ENCODE data around the gene TARBP1.
A peak's percentile ranks its signal among the peaks of the same experiment; 100 is the strongest.
"Not testable (repeated sequence)": the region's sequence is repeated elsewhere in the genome, so short reads cannot be mapped to it uniquely, and the experiment has no call there.

TARBP1 gene, protein sequence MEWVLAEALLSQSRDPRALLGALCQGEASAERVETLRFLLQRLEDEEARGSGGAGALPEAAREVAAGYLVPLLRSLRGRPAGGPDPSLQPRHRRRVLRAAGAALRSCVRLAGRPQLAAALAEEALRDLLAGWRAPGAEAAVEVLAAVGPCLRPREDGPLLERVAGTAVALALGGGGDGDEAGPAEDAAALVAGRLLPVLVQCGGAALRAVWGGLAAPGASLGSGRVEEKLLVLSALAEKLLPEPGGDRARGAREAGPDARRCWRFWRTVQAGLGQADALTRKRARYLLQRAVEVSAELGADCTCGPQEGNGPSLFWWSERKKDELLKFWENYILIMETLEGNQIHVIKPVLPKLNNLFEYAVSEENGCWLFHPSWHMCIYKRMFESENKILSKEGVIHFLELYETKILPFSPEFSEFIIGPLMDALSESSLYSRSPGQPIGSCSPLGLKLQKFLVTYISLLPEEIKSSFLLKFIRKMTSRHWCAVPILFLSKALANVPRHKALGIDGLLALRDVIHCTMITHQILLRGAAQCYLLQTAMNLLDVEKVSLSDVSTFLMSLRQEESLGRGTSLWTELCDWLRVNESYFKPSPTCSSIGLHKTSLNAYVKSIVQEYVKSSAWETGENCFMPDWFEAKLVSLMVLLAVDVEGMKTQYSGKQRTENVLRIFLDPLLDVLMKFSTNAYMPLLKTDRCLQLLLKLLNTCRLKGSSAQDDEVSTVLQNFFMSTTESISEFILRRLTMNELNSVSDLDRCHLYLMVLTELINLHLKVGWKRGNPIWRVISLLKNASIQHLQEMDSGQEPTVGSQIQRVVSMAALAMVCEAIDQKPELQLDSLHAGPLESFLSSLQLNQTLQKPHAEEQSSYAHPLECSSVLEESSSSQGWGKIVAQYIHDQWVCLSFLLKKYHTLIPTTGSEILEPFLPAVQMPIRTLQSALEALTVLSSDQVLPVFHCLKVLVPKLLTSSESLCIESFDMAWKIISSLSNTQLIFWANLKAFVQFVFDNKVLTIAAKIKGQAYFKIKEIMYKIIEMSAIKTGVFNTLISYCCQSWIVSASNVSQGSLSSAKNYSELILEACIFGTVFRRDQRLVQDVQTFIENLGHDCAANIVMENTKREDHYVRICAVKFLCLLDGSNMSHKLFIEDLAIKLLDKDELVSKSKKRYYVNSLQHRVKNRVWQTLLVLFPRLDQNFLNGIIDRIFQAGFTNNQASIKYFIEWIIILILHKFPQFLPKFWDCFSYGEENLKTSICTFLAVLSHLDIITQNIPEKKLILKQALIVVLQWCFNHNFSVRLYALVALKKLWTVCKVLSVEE (N-terminal part only)

DNA sequence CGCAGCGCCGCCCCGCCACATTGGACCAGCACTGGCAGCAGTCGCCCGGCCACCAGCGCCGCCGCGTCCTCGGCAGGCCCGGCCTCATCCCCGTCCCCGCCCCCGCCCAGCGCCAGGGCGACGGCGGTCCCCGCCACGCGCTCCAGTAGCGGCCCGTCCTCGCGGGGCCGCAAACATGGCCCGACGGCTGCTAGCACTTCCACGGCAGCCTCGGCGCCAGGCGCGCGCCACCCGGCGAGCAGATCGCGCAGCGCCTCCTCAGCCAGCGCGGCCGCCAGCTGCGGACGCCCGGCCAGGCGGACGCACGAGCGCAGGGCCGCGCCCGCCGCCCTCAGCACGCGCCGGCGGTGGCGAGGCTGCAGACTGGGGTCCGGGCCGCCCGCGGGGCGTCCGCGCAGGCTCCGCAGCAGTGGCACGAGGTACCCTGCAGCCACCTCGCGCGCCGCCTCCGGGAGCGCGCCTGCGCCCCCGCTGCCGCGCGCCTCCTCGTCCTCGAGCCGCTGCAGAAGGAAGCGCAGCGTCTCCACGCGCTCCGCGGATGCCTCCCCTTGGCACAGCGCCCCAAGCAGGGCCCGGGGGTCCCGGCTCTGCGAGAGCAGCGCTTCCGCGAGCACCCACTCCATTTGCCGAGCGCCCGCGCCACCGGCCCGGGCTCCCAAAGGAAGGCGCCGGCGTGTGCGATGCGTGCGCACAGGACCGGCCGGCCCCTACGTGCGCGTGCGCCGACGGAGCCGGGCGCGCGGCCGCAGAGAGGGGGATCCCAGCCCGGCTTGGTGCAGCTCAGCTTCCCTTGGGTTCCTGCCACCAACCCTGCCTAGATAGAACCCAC, at the start of gene TARBP1:
TARBP1 (minus strand) TSS at position 699 of the 829 bp plus-strand sequence; CDS start at position 623, 76 bp downstream.
- no peaks in the 10 kb centered on the region for H3K9me3 ChIP-seq (ENCODE audit: control insufficient read depth, low read length)
- H3K4me3 ChIP-seq (ENCODE audit: low read length): peak within 1 kb of the TSS; percentile 52
- no peaks in the 10 kb centered on the region for H3K36me3 ChIP-seq (ENCODE audit: control insufficient read depth, insufficient read depth, low read length)
- H3K4me1 ChIP-seq (ENCODE audit: control insufficient read depth, insufficient read depth, low read length): peaks cover 14% of the 10 kb centered on the region
- no peaks in the 10 kb centered on the region for H3K27me3 ChIP-seq (ENCODE audit: control insufficient read depth, insufficient read depth, low read length)
- H3K9ac ChIP-seq (ENCODE audit: low read length): peak within 1 kb of the TSS; percentile 81

DNA sequence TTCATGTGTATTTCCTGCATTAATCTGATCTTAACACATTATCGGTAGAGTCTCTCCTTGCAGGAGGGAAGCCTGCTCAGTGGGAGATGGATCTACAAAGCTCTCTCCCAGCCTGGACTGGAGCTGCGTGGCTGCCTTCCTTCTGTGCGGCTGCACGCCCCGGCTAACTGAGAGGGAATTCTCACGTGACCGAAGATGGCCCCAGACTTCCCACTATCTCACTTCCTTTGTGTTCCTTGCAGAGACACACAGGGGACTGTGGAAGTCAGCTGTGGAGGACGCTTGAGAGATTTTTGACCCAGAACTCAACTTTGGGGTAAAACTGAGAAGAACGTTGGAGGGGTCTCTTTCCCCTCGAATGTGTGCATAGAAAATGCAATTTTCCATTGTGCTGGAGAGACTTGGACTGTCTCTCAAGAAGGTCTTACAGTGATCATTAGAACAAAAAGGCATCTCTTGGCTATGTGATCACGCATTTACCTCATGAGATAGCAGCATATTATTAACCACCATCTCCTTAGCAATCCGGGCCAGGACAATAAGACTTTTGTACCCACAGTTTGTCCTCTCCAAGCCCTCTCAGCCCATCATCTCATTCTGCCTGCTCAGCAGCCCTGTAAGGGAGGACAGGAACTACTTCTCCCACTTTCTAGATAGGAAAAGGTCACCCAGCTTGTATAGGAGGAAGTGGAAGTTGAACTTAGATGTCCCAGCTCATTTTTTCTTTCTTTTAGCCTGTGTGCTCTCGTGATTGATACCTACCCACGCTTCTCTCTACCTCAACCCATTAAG, 49.3 kb upstream of the TARBP1 start:
- Histone ChIP-seq H3K9me3 (ENCODE audit: control insufficient read depth, low read length) (no peaks in the 10 kb centered on the region), H3K4me3 (ENCODE audit: low read length) (no peak overlapping the region), H3K27me3 (ENCODE audit: control insufficient read depth, insufficient read depth, low read length) (no peaks in the 10 kb centered on the region), H3K4me1 (ENCODE audit: control insufficient read depth, insufficient read depth, low read length) (peaks cover 34% of the 10 kb centered on the region), H3K36me3 (ENCODE audit: control insufficient read depth, insufficient read depth, low read length) (no peaks in the 10 kb centered on the region), H3K9ac (ENCODE audit: low read length) (no peak overlapping the region)

DNA sequence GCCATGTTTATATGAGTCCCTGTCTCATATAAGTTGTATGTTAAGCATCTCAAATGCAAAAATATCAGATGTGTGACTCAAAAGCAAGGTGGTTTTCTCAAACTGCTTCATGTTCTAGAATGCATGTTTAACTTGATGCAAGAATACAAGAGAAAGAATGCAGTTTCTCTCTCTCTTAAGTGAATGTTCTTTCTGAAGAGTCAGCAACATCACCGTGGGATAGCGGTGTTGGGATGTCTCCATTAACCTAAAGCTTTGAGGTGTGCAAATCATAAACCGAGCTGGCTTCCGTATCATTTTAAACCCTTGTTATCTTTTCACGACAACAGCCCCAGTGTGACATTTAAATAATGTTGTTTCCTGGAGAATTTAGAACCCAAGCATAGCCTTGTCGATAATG, 48.4 kb upstream of the TARBP1 start:
- no peak overlapping the region for H3K4me3 ChIP-seq (ENCODE audit: low read length)
- H3K9me3 ChIP-seq (ENCODE audit: control insufficient read depth, low read length): no peaks in the 10 kb centered on the region
- no peaks in the 10 kb centered on the region for H3K36me3 ChIP-seq (ENCODE audit: control insufficient read depth, insufficient read depth, low read length)
- no peak overlapping the region for H3K9ac ChIP-seq (ENCODE audit: low read length)
- no peaks in the 10 kb centered on the region for H3K27me3 ChIP-seq (ENCODE audit: control insufficient read depth, insufficient read depth, low read length)
- H3K4me1 ChIP-seq (ENCODE audit: control insufficient read depth, insufficient read depth, low read length): peaks cover 34% of the 10 kb centered on the region

DNA sequence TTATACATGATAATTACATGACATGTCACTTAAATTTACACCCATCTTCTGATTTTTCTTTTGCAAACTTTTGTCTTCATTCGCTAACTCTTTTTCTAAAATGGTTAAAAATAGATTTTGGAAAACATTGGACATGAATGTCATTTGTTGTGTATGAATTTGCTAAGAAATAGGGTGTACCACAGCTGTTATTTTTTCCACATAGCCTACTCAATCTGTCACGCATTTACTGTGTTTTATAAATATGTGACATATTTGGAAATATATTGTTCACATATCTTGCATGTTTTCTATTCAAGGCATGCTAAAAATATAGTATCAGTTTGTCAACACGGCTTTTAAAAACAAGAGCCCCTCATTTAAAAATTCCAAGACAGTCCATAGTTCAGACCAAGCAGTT, 47.9 kb upstream of the TARBP1 start:
- Histone ChIP-seq H3K36me3 (ENCODE audit: control insufficient read depth, insufficient read depth, low read length) (no peaks in the 10 kb centered on the region), H3K4me1 (ENCODE audit: control insufficient read depth, insufficient read depth, low read length) (peaks cover 32% of the 10 kb centered on the region), H3K4me3 (ENCODE audit: low read length) (no peak overlapping the region), H3K9ac (ENCODE audit: low read length) (no peak overlapping the region), H3K9me3 (ENCODE audit: control insufficient read depth, low read length) (no peaks in the 10 kb centered on the region), H3K27me3 (ENCODE audit: control insufficient read depth, insufficient read depth, low read length) (no peaks in the 10 kb centered on the region)

DNA sequence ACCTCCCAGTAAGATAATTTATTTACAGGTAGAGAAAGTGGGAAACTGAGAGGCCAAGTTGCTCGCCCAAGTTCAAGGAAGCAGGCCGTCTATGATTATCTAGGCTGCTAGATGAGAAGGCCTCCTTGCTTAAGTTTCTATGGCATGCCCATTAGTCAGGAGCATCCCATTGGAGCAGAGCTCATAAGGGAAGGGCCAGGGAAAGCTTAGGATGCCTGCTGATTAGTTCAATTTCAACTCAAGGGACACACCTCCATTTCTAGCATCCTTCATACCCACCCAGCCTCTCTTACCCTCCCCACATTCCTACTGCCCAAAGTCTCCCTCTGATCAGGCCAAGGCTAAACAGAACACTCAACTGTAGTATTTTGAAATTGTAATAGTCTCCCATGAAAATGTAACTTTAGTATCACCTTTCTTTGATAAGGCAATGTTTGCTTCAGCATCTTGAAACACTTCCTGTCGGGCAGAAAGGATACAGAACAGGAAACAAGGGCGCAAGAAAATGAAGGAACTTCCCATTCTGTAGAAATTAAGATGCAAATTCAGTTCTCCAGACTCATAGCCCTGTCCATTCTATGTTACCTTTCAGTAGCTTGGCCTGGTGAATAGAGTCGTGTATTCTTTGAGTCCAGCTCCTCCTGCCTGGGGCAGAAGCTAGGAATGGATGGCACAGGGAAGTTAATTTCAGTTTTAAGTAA, 46.3 kb upstream of the TARBP1 start:
- Histone ChIP-seq H3K9me3 (ENCODE audit: control insufficient read depth, low read length) (no peaks in the 10 kb centered on the region), H3K4me1 (ENCODE audit: control insufficient read depth, insufficient read depth, low read length) (peaks cover 36% of the 10 kb centered on the region), H3K36me3 (ENCODE audit: control insufficient read depth, insufficient read depth, low read length) (no peaks in the 10 kb centered on the region), H3K27me3 (ENCODE audit: control insufficient read depth, insufficient read depth, low read length) (no peaks in the 10 kb centered on the region), H3K9ac (ENCODE audit: low read length) (no peak overlapping the region), H3K4me3 (ENCODE audit: low read length) (no peak overlapping the region)

DNA sequence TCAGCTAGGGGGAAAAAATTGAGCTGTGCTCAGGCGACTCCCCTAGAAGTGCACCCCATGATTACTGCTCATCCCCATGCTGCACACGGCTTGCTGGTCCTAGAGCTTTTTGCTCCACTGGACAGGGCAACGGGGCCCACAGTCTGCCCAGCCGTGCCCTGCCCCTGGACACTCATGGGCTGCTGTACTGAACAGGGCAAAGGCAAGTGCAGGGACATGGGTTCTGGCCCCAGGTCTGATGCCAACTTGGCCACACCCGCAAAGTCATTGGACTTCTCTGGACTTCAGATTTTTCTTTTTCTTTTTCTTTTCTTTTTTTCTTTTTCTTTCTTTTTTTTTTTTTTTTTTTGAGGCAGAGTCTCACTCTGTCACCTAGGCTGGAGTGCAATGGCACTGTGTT, 42.9 kb upstream of the TARBP1 start:
- Histone ChIP-seq H3K4me1 (ENCODE audit: control insufficient read depth, insufficient read depth, low read length) (peaks cover 31% of the 10 kb centered on the region), H3K9ac (ENCODE audit: low read length) (no peak overlapping the region), H3K4me3 (ENCODE audit: low read length) (no peak overlapping the region), H3K9me3 (ENCODE audit: control insufficient read depth, low read length) (no peaks in the 10 kb centered on the region), H3K27me3 (ENCODE audit: control insufficient read depth, insufficient read depth, low read length) (no peaks in the 10 kb centered on the region), H3K36me3 (ENCODE audit: control insufficient read depth, insufficient read depth, low read length) (no peaks in the 10 kb centered on the region)

DNA sequence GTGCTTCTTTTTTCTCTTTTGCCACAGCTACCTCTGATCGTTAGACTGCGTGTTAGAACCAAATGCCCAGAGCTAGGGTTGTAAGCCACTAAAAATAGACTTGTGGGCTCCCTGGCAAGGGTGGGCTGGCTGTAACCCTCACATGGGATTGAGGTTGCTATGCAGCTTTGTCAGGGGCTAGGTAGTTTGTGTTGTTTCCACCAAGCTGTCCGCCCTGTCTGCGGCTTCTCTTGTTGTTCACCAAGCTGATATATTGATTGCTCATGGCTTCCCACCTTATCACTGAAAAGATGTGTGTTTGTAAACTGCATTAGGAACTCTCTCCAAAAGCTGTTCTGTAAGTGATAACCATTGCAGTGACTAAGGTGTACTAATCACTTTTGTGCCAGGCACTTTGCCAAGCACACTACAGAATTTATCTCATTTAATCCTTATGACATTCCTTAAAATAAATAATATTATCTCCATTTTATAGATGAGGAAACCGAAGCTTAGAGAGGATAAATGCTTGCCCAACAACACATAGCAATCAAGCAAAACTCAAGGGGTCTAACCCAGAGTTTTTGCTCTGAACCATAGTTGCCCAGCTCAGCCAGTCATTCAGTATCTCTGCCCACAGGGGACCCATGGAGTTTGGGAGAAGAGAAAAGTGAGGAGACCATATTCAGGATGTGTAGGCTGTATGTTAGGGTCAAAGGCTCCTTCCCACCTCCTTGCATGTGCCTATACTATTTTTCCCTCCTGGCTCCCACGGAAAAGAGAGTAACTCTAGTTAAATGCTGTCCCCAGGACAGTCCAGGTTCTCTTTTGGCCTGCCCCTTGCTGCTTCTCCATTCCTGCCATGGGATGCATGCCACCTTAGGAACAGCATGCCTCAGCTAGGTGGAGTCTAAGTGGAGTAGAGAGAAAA, 42.2 kb upstream of the TARBP1 start:
- no peaks in the 10 kb centered on the region for H3K27me3 ChIP-seq (ENCODE audit: control insufficient read depth, insufficient read depth, low read length)
- peaks cover 31% of the 10 kb centered on the region for H3K4me1 ChIP-seq (ENCODE audit: control insufficient read depth, insufficient read depth, low read length)
- H3K4me3 ChIP-seq (ENCODE audit: low read length): no peak overlapping the region
- no peaks in the 10 kb centered on the region for H3K9me3 ChIP-seq (ENCODE audit: control insufficient read depth, low read length)
- no peaks in the 10 kb centered on the region for H3K36me3 ChIP-seq (ENCODE audit: control insufficient read depth, insufficient read depth, low read length)
- H3K9ac ChIP-seq (ENCODE audit: low read length): no peak overlapping the region

DNA sequence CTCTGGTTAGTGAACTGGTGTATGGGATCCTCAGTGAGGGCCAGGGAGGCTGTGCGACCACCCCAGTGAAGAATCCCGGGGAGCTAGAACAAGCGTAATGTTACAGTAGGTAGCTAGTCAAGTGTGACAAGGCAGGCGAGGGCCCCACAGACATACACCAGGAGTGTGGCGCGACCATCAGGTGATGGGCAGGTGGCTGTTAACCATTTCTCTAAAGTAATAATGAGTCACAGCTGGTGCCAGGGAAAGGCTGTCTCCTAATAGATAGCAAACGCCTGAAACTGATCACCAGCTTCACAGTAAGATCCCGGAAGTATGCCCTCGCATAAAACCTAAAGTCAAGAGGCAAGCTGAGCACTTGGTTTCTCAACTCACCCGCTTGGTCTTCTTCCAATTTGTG, 40.5 kb upstream of the TARBP1 start:
- Histone ChIP-seq H3K9me3 (ENCODE audit: control insufficient read depth, low read length) (no peaks in the 10 kb centered on the region), H3K4me1 (ENCODE audit: control insufficient read depth, insufficient read depth, low read length) (peaks cover 31% of the 10 kb centered on the region), H3K27me3 (ENCODE audit: control insufficient read depth, insufficient read depth, low read length) (no peaks in the 10 kb centered on the region), H3K36me3 (ENCODE audit: control insufficient read depth, insufficient read depth, low read length) (no peaks in the 10 kb centered on the region), H3K9ac (ENCODE audit: low read length) (no peak overlapping the region), H3K4me3 (ENCODE audit: low read length) (no peak overlapping the region)

DNA sequence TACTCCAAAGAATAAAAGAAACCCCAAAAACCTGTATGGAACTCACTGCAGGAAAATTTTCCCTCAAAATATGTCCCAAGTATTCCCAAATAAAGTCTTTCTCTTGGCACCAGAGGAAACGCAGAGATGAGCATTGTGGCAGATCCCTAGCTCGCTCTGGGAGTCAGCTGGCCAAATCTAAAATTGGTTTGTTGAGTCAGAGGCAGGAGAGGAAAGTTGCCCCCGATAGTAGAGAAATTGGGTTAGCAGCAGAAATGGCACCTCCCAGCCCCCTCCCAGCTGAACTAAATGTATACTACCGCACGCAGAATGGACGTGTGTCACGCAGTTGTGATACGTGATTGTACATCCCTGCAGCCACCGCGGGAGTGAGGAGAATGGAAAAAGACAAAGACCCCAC, 39.9 kb upstream of the TARBP1 start:
- no peaks in the 10 kb centered on the region for H3K36me3 ChIP-seq (ENCODE audit: control insufficient read depth, insufficient read depth, low read length)
- H3K27me3 ChIP-seq (ENCODE audit: control insufficient read depth, insufficient read depth, low read length): no peaks in the 10 kb centered on the region
- H3K9me3 ChIP-seq (ENCODE audit: control insufficient read depth, low read length): no peaks in the 10 kb centered on the region
- peaks cover 31% of the 10 kb centered on the region for H3K4me1 ChIP-seq (ENCODE audit: control insufficient read depth, insufficient read depth, low read length)
- no peak overlapping the region for H3K9ac ChIP-seq (ENCODE audit: low read length)
- H3K4me3 ChIP-seq (ENCODE audit: low read length): no peak overlapping the region

DNA sequence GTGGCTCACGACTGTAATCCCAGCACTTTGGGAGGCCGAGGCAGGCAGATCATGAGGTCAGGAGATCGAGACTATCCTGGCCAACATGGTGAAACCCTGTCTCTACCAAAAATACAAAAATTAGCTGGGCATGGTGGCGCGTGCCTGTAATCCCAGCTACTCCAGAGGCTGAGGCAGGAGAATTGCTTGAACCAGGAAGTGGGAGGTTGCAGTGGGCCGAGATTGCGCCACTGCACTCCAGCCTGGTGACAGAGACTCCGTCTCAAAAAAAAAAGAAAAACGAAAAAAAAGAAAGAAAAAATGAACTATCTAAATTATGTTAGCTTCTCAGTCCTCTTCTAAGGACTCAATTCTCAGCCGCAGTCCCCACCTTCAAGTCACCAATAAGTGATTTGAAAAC, 39.1 kb upstream of the TARBP1 start:
- H3K9ac ChIP-seq (ENCODE audit: low read length); H3K27me3 ChIP-seq (ENCODE audit: control insufficient read depth, insufficient read depth, low read length): not testable (repeated sequence)
- H3K4me1 ChIP-seq (ENCODE audit: control insufficient read depth, insufficient read depth, low read length): peaks cover 25% of the 10 kb centered on the region

More for the DNA sequence above, 39.1 kb upstream of the TARBP1 start:
- H3K36me3 ChIP-seq (ENCODE audit: control insufficient read depth, insufficient read depth, low read length); H3K9me3 ChIP-seq (ENCODE audit: control insufficient read depth, low read length); H3K4me3 ChIP-seq (ENCODE audit: low read length): not testable (repeated sequence)
